Measurements from ENCODE around the gene FXYD6.

GRCh38 chr11:117795638-117796455, 80.6 kb downstream of the FXYD6 start:
- TF ChIP-seq CTCF (IDR thresholded peaks at IDR 0.05; ENCODE audit: insufficient read depth, low read length, poor library complexity, severe bottlenecking), result no peak
- no peak for TF ChIP-seq EZH2phosphoT487 (conservative IDR thresholded peaks at IDR 0.05; ENCODE audit: low read length)

Data from SU-DHL-6 (cell line).